ENCODE data around the gene DHDH. TPM values are rescaled to one million over a fixed set of nuclear protein-coding genes. Genes with fewer than 3 reads are reported as not detected.

Gene DHDH
- total and polyA plus RNA-seq, 2 of the 13 experiments (the other 11 are each of a cell fraction or from before 2014, with no cell fraction given) = 0.13 to 0.91 TPM

- TF ChIP-seq IRF2 (CRISPR knock-in tag; IDR thresholded peaks at IDR 0.05) = 0 out of 2 replicates have a peak, but pooled peaks have one; percentile 24
- no peak for TF ChIP-seq ZNF558 (CRISPR knock-in tag; IDR thresholded peaks at IDR 0.05; ENCODE audit: borderline replicate concordance)
- no peak for TF ChIP-seq ZNF720 (CRISPR knock-in tag; IDR thresholded peaks at IDR 0.05)
- TF ChIP-seq ZSCAN9 (CRISPR knock-in tag; IDR thresholded peaks at IDR 0.05; ENCODE audit: borderline replicate concordance) = no peak
- no peak for TF ChIP-seq DBP (CRISPR knock-in tag; IDR thresholded peaks at IDR 0.05; ENCODE audit: not compliant biosample characterization)
- TF ChIP-seq ZNF263 (CRISPR knock-in tag; IDR thresholded peaks at IDR 0.05) = no peak
- TF ChIP-seq ZBTB42 (CRISPR knock-in tag; IDR thresholded peaks at IDR 0.05) = no peak
- TF ChIP-seq ZNF451 (CRISPR knock-in tag; IDR thresholded peaks at IDR 0.05) = 0 out of 2 replicates have a peak, but pooled peaks have one; percentile 34
- TF ChIP-seq ETS1 (CRISPR knock-in tag; IDR thresholded peaks at IDR 0.05) = no peak; the same call in 1 of the 2 replicates
- TF ChIP-seq ZNF367 (CRISPR knock-in tag; IDR thresholded peaks at IDR 0.05; ENCODE audit: borderline replicate concordance) = no peak
- TF ChIP-seq ZC3H13 (CRISPR knock-in tag; IDR thresholded peaks at IDR 0.05) = no peak; the same call in 1 of the 2 replicates
- TF ChIP-seq THAP8 (CRISPR knock-in tag; IDR thresholded peaks at IDR 0.05; ENCODE audit: borderline replicate concordance) = no peak
- no peak for TF ChIP-seq DDIT3 (CRISPR knock-in tag; IDR thresholded peaks at IDR 0.05)
- TF ChIP-seq ZNF780A (CRISPR knock-in tag; IDR thresholded peaks at IDR 0.05) = peak; percentile 77; the same call in 1 of the 2 replicates
- no peak for TF ChIP-seq IRF1 (CRISPR knock-in tag; IDR thresholded peaks at IDR 0.05; ENCODE audit: low read depth)
- 0 out of 2 replicates have a peak, but pooled peaks have one; percentile 37 for TF ChIP-seq ZIK1 (CRISPR knock-in tag; IDR thresholded peaks at IDR 0.05; ENCODE audit: borderline replicate concordance, low read depth)
- no peak for TF ChIP-seq FOXA1 (IDR thresholded peaks at IDR 0.05)
- TF ChIP-seq FOXA1 (CRISPR knock-in tag; IDR thresholded peaks at IDR 0.05) = no peak
- TF ChIP-seq HNF1B (CRISPR knock-in tag; IDR thresholded peaks at IDR 0.05) = no peak
- TF ChIP-seq TFAP4 (IDR thresholded peaks at IDR 0.05; ENCODE audit: borderline replicate concordance, low read depth) = no peak
- TF ChIP-seq EEA1 (CRISPR knock-in tag; IDR thresholded peaks at IDR 0.05; ENCODE audit: borderline replicate concordance) = no peak
- TF ChIP-seq HMG20B (CRISPR knock-in tag; conservative IDR thresholded peaks at IDR 0.05) = no peak
- TF ChIP-seq NR2F6 (IDR thresholded peaks at IDR 0.05) = no peak
- TF ChIP-seq NR2F6 (CRISPR knock-in tag; IDR thresholded peaks at IDR 0.05) = no peak
- no peak for TF ChIP-seq HOXA5 (CRISPR knock-in tag; IDR thresholded peaks at IDR 0.05)
Observed at GRCh38 chr19:48965806-48966540, 32.5 kb downstream of the DHDH start (continued).
